ENCODE data around the gene OR5D14.

Gene OR5D14

DNA sequence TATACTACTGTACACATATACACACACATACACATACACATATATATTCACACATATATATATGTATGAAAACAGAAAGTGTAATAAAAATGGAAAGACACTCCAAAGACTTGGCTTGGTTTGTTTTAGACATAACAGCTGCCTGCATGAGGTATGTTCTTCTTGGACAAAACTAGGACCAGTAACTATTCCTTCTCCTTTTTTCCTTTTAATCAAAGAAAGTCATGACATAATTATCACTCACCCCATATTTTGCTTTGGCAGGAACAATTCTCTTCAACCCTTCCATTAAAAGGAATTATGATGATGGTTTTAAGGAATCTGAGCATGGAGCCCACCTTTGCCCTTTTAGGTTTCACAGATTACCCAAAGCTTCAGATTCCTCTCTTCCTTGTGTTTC, at the start of gene OR5D14:
OR5D14 (plus strand) TSS at position 301 of the 400 bp plus-strand sequence; CDS start at position 301, 0 bp downstream.
- H3K9ac ChIP-seq (ENCODE audit: low read depth, low read length): no peak within 1 kb of the TSS
- no peak within 1 kb of the TSS for H3K27ac ChIP-seq (ENCODE audit: low read length)
- no peak within 1 kb of the TSS for H3K4me3 ChIP-seq (ENCODE audit: low read length)
- no peaks in the 10 kb centered on the region for H3K27me3 ChIP-seq (ENCODE audit: insufficient read depth, low read length)
- no peaks in the 10 kb centered on the region for H3K4me1 ChIP-seq (ENCODE audit: insufficient read depth, low read length)
- no peaks in the 10 kb centered on the region for H3K36me3 ChIP-seq (ENCODE audit: insufficient read depth, low read depth, low read length)
- peaks cover 94% of the 10 kb centered on the region for H3K9me3 ChIP-seq (ENCODE audit: insufficient read depth, low read depth, low read length)

DNA sequence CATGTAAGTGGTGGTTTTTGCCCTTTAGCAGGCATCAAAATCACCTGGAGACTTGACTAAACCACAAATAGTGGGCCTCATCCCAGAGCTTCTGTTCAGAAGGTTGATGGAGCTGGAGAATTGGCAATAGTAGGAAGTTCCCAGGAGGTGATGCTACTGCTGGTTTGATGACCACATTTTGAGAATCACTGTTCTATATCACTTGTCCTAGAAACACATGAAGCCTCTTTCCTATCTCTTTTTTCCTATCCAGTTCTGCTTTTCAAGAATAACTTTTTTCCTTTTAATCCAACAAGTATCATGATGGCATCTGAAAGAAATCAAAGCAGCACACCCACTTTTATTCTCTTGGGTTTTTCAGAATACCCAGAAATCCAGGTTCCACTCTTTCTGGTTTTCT, 22.2 kb upstream of the OR5D14 start, which contains the start of gene OR5D13:
OR5D13 (plus strand) TSS at position 301 of the 400 bp plus-strand sequence; CDS start at position 301, 0 bp downstream.
- Histone ChIP-seq H3K27ac (ENCODE audit: low read length) (no peak within 1 kb of the TSS), H3K36me3 (ENCODE audit: insufficient read depth, low read depth, low read length) (no peaks in the 10 kb centered on the region), H3K9me3 (ENCODE audit: insufficient read depth, low read depth, low read length) (peaks cover 92% of the 10 kb centered on the region), H3K9ac (ENCODE audit: low read depth, low read length) (no peak within 1 kb of the TSS), H3K4me3 (ENCODE audit: low read length) (no peak within 1 kb of the TSS), H3K4me1 (ENCODE audit: insufficient read depth, low read length) (no peaks in the 10 kb centered on the region), H3K27me3 (ENCODE audit: insufficient read depth, low read length) (no peaks in the 10 kb centered on the region)

DNA sequence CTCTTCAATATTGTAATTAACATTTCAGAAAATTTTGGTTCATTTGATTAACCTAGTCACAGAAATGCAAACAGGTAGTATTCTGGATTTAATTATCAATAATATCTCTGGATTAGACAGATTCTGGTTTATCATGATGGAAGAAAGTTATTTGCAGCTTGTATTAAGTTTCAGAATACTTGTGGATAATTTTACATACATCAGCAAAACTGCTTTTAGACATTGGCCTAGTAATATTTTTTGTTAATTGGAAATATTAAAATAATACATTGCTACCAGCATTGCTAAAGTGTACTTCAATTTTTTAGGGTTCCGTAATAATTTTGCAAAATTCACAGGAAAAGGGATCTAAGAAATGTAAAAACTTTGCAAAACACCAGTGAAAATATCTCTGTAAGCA, 3.8 kb upstream of the OR5D14 start:
- H3K36me3 ChIP-seq (ENCODE audit: insufficient read depth, low read depth, low read length): no peaks in the 10 kb centered on the region
- no peaks in the 10 kb centered on the region for H3K27me3 ChIP-seq (ENCODE audit: insufficient read depth, low read length)
- H3K9me3 ChIP-seq (ENCODE audit: insufficient read depth, low read depth, low read length): peaks cover 92% of the 10 kb centered on the region
- H3K4me3 ChIP-seq (ENCODE audit: low read length): no peak overlapping the region
- no peak overlapping the region for H3K27ac ChIP-seq (ENCODE audit: low read length)
- H3K4me1 ChIP-seq (ENCODE audit: insufficient read depth, low read length): no peaks in the 10 kb centered on the region
- no peak overlapping the region for H3K9ac ChIP-seq (ENCODE audit: low read depth, low read length)

DNA sequence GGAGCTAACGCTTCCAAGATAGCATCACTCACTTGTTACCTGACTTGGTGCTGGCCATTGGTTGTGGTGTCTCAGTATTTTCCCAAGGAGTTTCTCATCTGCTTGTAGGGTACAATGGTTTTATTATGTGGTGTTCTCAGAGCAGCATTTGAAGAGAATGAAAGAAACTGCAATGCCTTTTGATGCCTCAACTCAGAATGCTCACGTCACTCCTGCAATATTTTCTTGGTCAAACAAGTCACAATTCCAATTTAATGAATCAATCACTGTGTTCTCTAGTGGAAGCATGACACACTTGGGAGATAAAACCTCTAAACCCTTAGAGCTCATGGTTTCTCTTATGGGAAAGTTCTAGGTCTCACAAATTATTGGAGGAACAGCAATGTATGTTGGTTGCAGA, 2.0 kb upstream of the OR5D14 start:
- no peak overlapping the region for H3K9ac ChIP-seq (ENCODE audit: low read depth, low read length)
- no peak overlapping the region for H3K4me3 ChIP-seq (ENCODE audit: low read length)
- no peaks in the 10 kb centered on the region for H3K27me3 ChIP-seq (ENCODE audit: insufficient read depth, low read length)
- no peaks in the 10 kb centered on the region for H3K4me1 ChIP-seq (ENCODE audit: insufficient read depth, low read length)
- no peaks in the 10 kb centered on the region for H3K36me3 ChIP-seq (ENCODE audit: insufficient read depth, low read depth, low read length)
- H3K27ac ChIP-seq (ENCODE audit: low read length): no peak overlapping the region
- H3K9me3 ChIP-seq (ENCODE audit: insufficient read depth, low read depth, low read length): peaks cover 90% of the 10 kb centered on the region

DNA sequence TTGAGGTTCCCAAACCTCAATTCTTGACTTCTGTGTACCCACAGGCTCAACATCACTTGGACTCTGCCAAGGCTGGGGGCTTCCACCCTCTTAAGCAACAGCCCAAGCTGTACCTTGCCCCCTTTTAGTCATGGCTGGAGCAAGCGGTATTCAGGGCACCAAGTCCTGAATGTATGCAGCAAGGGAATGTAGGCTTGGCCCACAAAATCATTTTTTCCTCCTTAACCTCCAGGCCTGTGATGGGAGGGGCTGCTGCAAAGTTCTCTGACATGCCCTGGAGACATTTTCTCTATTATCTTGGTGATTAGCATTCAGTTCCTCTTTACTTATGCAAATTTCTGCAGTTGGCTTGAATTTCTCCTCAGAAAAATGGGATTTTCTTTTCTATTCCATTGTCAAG, 10.9 kb downstream of the OR5D14 start:
- H3K27ac ChIP-seq (ENCODE audit: low read length): no peak overlapping the region
- H3K9ac ChIP-seq (ENCODE audit: low read depth, low read length): no peak overlapping the region
- H3K4me3 ChIP-seq (ENCODE audit: low read length): no peak overlapping the region
- peaks cover 86% of the 10 kb centered on the region for H3K9me3 ChIP-seq (ENCODE audit: insufficient read depth, low read depth, low read length)
- no peaks in the 10 kb centered on the region for H3K27me3 ChIP-seq (ENCODE audit: insufficient read depth, low read length)
- H3K4me1 ChIP-seq (ENCODE audit: insufficient read depth, low read length): no peaks in the 10 kb centered on the region
- H3K36me3 ChIP-seq (ENCODE audit: insufficient read depth, low read depth, low read length): no peaks in the 10 kb centered on the region

DNA sequence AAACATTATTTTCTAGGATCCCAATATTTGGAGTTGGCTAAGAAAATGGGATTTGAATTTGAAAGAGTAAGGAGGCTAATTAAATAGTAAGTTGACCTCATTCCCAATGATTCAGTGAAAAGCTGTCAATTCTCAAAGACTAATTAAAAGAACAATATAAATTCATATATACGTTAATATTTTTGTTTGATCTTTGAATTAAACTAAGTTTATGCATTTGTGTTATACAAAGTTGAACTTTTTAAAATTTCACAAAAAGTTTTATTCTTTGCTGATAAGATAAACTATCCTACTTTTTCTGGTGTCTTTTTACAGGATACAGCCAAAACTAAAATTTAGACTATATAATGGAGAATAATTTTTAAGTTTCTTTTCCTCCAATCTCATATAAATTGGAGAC, 15.7 kb downstream of the OR5D14 start, which contains the start of gene OR5L1:
OR5L1 (plus strand) TSS at position 301 of the 400 bp plus-strand sequence. CDS start 100 bp downstream, outside the sequence.
- Histone ChIP-seq H3K27ac (ENCODE audit: low read length) (no peak within 1 kb of the TSS), H3K4me1 (ENCODE audit: insufficient read depth, low read length) (no peaks in the 10 kb centered on the region), H3K9me3 (ENCODE audit: insufficient read depth, low read depth, low read length) (peaks cover 88% of the 10 kb centered on the region), H3K27me3 (ENCODE audit: insufficient read depth, low read length) (no peaks in the 10 kb centered on the region), H3K36me3 (ENCODE audit: insufficient read depth, low read depth, low read length) (no peaks in the 10 kb centered on the region), H3K4me3 (ENCODE audit: low read length) (no peak within 1 kb of the TSS), H3K9ac (ENCODE audit: low read depth, low read length) (no peak within 1 kb of the TSS)

DNA sequence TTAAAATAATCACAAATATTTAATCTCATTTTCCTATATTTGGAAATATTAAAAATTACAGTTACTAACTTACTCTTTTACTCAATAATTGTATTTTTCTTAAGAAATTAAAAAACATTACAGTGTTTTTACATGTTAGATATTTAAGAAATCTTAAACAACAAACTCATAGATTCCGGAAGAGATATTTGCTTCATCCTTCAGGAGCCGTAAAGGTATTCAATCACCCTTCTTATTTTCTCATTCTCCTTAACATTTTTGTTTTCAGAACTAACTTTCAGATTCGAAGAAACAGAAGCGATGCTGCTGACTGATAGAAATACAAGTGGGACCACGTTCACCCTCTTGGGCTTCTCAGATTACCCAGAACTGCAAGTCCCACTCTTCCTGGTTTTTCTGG, 24.0 kb downstream of the OR5D14 start, which contains the start of gene OR5D18:
OR5D18 (plus strand) TSS at position 301 of the 400 bp plus-strand sequence; CDS start at position 301, 0 bp downstream.
- Histone ChIP-seq H3K36me3 (ENCODE audit: insufficient read depth, low read depth, low read length) (no peaks in the 10 kb centered on the region), H3K9me3 (ENCODE audit: insufficient read depth, low read depth, low read length) (peaks cover 70% of the 10 kb centered on the region), H3K27me3 (ENCODE audit: insufficient read depth, low read length) (no peaks in the 10 kb centered on the region), H3K9ac (ENCODE audit: low read depth, low read length) (no peak within 1 kb of the TSS), H3K4me3 (ENCODE audit: low read length) (no peak within 1 kb of the TSS), H3K27ac (ENCODE audit: low read length) (no peak within 1 kb of the TSS), H3K4me1 (ENCODE audit: insufficient read depth, low read length) (no peaks in the 10 kb centered on the region)

DNA sequence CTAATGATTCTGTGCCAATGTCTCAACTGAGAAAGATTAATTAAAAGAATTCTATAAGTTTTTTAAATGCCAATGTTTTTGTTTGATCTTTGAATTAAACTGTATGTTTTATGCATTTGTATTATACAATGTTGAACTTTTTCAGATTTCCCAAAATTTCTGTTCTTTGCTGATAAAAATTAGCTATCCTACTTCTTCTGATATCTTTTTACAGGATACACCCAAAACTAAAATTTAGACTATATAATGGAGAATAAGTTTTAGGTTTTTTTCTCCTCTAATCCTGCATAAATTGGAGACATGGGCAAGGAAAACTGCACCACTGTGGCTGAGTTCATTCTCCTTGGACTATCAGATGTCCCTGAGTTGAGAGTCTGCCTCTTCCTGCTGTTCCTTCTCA, 31.6 kb downstream of the OR5D14 start, which contains the start of gene OR5L2:
OR5L2 (plus strand) TSS at position 301 of the 400 bp plus-strand sequence; CDS start at position 301, 0 bp downstream.
- Histone ChIP-seq H3K4me1 (ENCODE audit: insufficient read depth, low read length) (no peaks in the 10 kb centered on the region), H3K27me3 (ENCODE audit: insufficient read depth, low read length) (no peaks in the 10 kb centered on the region), H3K9ac (ENCODE audit: low read depth, low read length) (no peak within 1 kb of the TSS), H3K27ac (ENCODE audit: low read length) (no peak within 1 kb of the TSS), H3K4me3 (ENCODE audit: low read length) (no peak within 1 kb of the TSS), H3K9me3 (ENCODE audit: insufficient read depth, low read depth, low read length) (peaks cover 68% of the 10 kb centered on the region), H3K36me3 (ENCODE audit: insufficient read depth, low read depth, low read length) (no peaks in the 10 kb centered on the region)

DNA sequence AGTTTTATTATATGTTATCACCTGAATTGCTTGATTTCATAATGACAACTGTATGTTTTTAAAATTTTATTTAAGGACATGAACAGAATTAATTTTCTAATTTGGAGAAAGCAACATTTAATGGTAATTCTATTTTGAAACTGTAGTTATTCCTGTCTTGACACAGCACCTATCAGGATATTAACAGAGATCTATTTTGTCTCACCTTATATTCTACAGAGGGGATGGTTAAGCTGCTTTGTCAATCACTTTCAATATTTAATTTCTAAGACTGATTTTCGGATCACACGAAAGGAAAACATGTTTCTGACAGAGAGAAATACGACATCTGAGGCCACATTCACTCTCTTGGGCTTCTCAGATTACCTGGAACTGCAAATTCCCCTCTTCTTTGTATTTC, 43.1 kb downstream of the OR5D14 start, which contains the start of gene OR5D16:
OR5D16 (plus strand) TSS at position 301 of the 400 bp plus-strand sequence; CDS start at position 301, 0 bp downstream.
- peaks cover 73% of the 10 kb centered on the region for H3K9me3 ChIP-seq (ENCODE audit: insufficient read depth, low read depth, low read length)
- no peaks in the 10 kb centered on the region for H3K27me3 ChIP-seq (ENCODE audit: insufficient read depth, low read length)
- H3K36me3 ChIP-seq (ENCODE audit: insufficient read depth, low read depth, low read length): no peaks in the 10 kb centered on the region
- H3K27ac ChIP-seq (ENCODE audit: low read length): no peak within 1 kb of the TSS
- H3K4me3 ChIP-seq (ENCODE audit: low read length): no peak within 1 kb of the TSS
- H3K4me1 ChIP-seq (ENCODE audit: insufficient read depth, low read length): no peaks in the 10 kb centered on the region
- no peak within 1 kb of the TSS for H3K9ac ChIP-seq (ENCODE audit: low read depth, low read length)
